NCI-H2107 treated with DMSO at 0.1 percent for 48 hours (cell line): ENCODE measurements around the gene TSPO2.

Experiments used
- DNase-seq: peaks from one replicate; lab custom pipeline; 2025; ENCODE audit not compliant: unreplicated experiment; lab: John Stamatoyannopoulos, UW

The TSPO2 gene

DNA sequence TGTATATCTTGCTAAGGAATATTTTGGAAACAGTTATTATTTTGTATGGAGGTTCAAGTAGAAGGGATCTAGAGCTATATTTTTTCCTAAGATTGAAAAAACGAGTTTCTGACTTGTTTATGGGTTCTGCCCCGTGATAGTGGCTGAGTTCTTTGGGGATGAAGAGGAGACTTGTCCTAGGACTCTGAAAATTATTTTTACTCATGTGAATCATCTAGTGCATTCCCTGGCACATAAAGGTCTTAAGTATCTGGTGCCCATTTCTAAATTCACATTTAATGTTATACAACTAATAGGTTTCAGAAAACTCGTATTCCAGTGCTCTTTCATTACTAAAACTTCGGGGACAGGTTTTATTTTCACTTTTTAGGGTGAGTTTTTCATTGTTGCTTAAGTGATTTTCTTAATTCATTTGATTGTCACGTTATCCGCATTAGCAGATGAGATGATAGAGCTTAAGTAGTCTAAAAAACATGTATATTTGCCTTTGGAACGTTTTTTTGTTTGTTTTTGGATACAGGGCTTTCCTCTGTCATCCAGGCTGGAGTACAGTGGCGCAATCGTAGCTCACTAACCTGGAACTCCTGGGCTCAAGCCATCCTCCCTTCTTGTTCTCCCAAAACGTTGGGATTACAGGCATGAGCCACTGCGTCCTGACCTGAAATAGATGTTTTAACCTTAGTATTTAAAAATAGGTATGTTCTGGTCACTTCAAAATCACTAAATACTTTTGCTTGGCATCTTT lies 32.6 kb downstream of the TSPO2 start:
- no peak for DNase-seq

GRCh38 chr6:41075651-41076626 lies 33.7 kb downstream of the TSPO2 start:
- no peak for DNase-seq

- DNase-seq = no peak
These were observed 35.3 kb downstream of the TSPO2 start for GRCh38 chr6:41077536-41077935.

DNA sequence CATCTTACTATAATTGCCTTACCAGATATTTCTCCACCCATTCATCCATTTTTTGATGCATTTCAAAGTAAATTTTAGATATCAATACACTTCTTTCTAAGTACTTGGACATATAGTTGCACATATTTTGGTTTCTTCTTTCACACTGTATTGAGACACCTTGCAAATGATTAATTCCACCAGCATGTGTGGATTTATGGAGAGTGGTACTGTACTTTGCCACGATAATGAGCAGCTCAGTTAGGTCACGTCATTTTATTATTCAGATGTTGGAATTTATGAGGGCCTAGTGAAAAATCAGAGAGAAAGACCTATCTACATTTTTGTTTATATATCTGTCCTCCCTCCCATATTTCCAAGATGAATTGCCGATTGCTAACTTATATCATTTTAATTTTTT lies 35.8 kb downstream of the TSPO2 start:
- no peak for DNase-seq

- no peak for DNase-seq
These were observed 36.8 kb downstream of the TSPO2 start for GRCh38 chr6:41079080-41079479.

- DNase-seq = no peak
These were observed 38.4 kb downstream of the TSPO2 start for GRCh38 chr6:41080621-41081020.

GRCh38 chr6:41083072-41083471 lies 40.8 kb downstream of the TSPO2 start:
- DNase-seq = no peak

DNA sequence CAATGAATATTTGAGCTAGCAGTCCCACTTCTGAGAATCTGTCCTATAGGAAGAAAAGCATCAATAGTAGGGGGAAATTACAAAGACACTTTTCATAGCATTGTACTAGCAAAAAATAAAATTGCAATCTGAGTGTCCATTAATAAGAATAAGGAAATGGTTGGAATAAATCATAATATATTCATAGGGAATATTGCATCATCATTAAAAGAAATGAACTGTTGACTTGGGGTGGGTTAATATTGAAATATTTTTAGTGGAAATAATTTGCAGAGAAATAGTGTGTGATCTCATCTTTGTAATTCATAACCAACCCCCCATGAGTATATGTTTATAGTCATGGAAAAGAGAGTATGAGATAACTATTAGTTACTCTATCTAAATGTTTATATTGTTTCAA lies 42.9 kb downstream of the TSPO2 start:
- DNase-seq = no peak

DNA sequence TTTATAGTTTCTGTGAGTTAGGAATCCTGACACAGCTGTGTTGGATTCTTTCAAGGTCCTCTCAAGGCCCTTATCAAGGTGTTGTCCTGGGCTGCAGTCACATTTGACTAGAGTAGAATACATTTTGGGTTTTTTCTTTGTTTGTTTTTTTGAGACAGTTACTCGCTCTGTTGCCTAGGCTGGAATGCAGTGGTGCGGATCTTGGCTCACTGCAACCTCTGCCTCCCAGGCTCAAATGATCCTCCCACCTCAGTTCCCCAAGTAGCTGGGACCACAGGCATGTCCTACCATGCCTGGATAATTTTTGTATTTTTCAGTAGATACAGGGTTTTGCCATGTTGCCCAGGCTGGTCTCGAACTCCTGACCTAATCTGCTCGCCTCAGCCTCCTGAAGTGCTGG lies 46.2 kb downstream of the TSPO2 start:
- no peak for DNase-seq

DNA sequence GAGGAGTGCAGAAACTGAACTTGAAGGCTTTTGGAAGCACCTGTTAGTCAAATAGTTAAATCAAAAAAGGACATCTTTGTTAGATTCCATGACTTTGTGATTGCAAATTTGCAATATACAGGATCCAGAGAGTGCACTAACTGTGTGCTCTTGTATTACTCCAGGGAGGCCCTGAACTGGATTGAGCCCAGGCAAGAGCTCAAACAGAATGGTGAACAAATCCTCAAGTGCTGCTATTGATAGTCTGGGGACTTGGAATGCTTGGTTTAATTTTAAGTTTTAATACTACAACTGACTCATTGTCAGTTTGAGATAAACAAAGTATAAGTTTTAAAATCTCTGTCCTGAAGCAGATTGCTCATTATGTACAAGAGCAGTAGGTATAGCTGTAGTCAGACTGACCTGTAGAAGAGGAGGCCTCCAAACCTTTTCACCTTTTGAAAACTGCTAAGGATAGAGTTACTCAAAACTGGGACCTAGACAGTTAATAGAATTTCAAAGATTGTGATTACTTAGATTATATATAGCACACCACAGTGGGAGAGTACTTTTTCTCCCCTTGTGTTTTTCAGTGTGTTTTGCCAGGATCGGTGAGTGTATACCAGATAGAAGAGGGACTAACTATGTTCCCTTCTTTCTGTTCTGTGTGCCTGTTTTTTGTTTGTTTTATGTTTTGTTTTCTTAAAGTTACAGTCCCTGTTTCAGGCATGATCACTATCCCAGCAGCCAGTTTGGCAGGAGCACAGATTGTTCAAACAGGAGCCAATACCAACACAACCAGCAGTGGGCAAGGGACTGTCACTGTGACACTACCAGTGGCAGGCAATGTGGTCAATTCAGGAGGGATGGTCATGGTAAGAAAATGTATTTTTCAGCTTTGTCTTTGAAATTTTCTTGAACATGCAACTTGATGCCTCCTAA lies 48.8 kb downstream of the TSPO2 start:
- DNase-seq = no peak

- DNase-seq = no peak
These were observed 50.3 kb downstream of the TSPO2 start for GRCh38 chr6:41092421-41093140.

- no peak for DNase-seq
These were observed 51.5 kb downstream of the TSPO2 start for GRCh38 chr6:41093729-41094128.
